ENCODE measurements around the gene ALDH18A1. TPM values are rescaled to one million over a fixed set of nuclear protein-coding genes. Genes with fewer than 3 reads are reported as not detected.
"Not testable (repeated sequence)": the region's sequence is repeated elsewhere in the genome, so short reads cannot be mapped to it uniquely, and the experiment has no call there.

Gene ALDH18A1
- polyA plus RNA-seq, 1 experiment: 125 TPM

DNA sequence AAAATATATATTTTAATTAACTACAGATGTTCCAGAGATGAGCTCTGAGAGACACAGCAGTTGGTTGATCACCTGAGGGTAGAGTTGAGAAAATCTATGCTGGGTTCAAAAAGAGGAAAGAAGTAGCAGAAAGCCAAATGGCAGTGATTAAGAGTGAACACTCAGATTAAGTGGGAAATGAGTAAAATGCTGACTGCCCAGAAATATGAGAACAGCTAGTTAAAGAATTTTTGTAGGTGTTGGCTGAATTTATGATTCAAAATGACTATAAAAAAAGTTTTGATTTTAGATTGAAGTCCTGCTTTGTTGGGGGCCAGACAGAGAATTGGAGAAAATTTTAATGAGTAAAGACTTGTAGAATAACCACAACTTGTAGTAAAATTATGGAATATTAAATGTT is 27.5 kb upstream of the ALDH18A1 start:
- no peaks in the 10 kb centered on the region for H3K27me3 ChIP-seq (ENCODE audit: control insufficient read depth, insufficient read depth, low read length)
- no peak overlapping the region for H3K4me3 ChIP-seq (ENCODE audit: low read depth, low read length)
- TF ChIP-seq, protein P1, sequence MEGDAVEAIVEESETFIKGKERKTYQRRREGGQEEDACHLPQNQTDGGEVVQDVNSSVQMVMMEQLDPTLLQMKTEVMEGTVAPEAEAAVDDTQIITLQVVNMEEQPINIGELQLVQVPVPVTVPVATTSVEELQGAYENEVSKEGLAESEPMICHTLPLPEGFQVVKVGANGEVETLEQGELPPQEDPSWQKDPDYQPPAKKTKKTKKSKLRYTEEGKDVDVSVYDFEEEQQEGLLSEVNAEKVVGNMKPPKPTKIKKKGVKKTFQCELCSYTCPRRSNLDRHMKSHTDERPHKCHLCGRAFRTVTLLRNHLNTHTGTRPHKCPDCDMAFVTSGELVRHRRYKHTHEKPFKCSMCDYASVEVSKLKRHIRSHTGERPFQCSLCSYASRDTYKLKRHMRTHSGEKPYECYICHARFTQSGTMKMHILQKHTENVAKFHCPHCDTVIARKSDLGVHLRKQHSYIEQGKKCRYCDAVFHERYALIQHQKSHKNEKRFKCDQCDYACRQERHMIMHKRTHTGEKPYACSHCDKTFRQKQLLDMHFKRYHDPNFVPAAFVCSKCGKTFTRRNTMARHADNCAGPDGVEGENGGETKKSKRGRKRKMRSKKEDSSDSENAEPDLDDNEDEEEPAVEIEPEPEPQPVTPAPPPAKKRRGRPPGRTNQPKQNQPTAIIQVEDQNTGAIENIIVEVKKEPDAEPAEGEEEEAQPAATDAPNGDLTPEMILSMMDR (IDR thresholded peaks at IDR 0.05; ENCODE audit: low read depth, low read length): no peak
- ChIA-PET CTCF (interaction anchor here (1.4 to 2.7 kb wide), 2 partner anchors 9 to 10 kb away, joined by 4 to 38 read pairs; partner anchors contain the start of gene TCTN3), POLR2A (no interaction called here)
- H3K27ac ChIP-seq (ENCODE audit: low read depth, low read length): no peak overlapping the region
- no peak for DNase-seq (ENCODE audit: low read depth, low spot score)
- H3K9me3 ChIP-seq (ENCODE audit: control insufficient read depth, insufficient read depth, low read length): no peaks in the 10 kb centered on the region

DNA sequence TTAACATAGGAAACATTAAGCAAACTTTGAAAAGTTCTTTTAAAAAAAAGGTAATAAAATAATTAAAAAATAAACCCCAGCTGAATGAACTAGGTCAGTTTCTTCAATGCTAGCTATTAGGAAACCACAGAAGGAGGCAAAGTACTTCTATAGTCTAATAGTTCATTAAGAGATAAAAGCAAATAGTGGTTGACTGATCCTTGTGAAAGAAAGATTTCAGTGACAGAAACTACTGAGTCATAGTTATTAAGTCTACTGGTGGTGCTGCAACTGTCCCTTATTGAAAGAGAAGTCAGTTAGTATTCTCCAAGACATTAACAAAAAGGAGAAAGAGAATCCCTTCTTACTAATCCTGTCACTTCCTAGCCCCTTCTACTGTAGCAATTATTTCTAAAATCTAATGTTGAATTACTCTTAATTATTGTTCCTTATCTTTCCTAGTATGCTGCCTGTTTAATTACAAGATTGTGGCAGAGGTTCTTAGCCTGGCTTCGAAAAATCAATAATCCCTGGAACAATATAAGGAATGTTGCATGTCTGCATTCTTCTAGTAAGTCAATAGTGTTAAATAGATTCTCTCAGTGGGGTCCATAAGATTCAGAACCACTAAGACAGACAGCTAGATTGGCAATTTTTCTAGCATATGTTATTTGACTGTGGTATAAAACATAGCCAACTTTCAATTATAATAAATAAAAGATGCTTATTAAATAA is 19.0 kb upstream of the ALDH18A1 start:
- TF ChIP-seq, protein P1 (IDR thresholded peaks at IDR 0.05; ENCODE audit: low read depth, low read length): no peak
- Histone ChIP-seq H3K9me3 (ENCODE audit: control insufficient read depth, insufficient read depth, low read length) (no peaks in the 10 kb centered on the region), H3K27ac (ENCODE audit: low read depth, low read length) (no peak overlapping the region), H3K27me3 (ENCODE audit: control insufficient read depth, insufficient read depth, low read length) (no peaks in the 10 kb centered on the region), H3K4me3 (ENCODE audit: low read depth, low read length) (no peak overlapping the region)
- POLR2A ChIA-PET: no interaction called here
- no peak for DNase-seq (ENCODE audit: low read depth, low spot score)
- CTCF ChIA-PET: interaction anchor here (2.4 kb wide), 1 partner anchor 18 kb away, joined by 17 read pairs; the partner anchor contains the start of gene TCTN3

DNA sequence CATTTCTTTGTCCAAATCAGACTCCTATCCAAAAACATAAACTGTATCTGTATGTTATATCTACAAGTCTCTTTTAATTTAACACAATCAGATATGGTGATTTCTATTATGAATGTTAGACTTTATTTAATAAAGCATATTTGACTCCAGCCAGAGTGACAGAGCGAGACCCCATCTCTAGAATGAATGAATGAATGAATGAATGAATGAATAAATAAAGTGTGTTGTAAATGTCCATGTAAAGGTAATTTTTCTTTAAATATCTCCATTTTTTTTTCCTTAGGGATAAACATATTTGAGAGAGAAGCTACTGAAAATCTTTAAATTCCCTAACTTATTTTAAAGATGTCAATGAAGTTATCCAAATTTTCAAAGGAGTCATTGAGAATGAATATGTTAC is 18.1 kb upstream of the ALDH18A1 start:
- ChIA-PET POLR2A (no interaction called here), CTCF (interaction anchor here (2.4 kb wide), 1 partner anchor 19 kb away, joined by 17 read pairs; the partner anchor contains the start of gene TCTN3)
- H3K27me3 ChIP-seq (ENCODE audit: control insufficient read depth, insufficient read depth, low read length): no peaks in the 10 kb centered on the region
- no peak overlapping the region for H3K27ac ChIP-seq (ENCODE audit: low read depth, low read length)
- TF ChIP-seq, protein P1 (IDR thresholded peaks at IDR 0.05; ENCODE audit: low read depth, low read length): no peak
- DNase-seq (ENCODE audit: low read depth, low spot score): no peak
- H3K9me3 ChIP-seq (ENCODE audit: control insufficient read depth, insufficient read depth, low read length): no peaks in the 10 kb centered on the region
- no peak overlapping the region for H3K4me3 ChIP-seq (ENCODE audit: low read depth, low read length)

DNA sequence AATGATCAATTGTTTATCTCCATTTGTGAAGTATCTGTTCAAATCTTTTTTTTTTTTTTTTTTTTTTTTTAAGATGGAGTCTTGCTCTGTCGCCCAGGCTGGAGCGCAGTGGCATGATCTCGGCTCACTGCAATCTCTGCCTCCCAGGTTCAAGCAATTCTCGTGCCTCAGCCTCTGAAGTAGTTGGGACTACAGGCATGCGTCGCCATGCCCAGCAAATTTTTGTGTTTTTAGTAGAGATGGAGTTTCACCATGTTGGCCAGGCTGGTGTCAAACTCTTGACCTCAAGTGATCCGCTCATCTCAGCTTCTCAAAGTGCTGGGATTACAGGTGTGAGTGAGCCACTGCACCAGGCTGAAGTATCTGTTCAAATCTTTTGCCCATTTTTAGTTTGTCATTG is 16.1 kb upstream of the ALDH18A1 start:
- DNase-seq (ENCODE audit: low read depth, low spot score); H3K27me3 ChIP-seq (ENCODE audit: control insufficient read depth, insufficient read depth, low read length); H3K4me3 ChIP-seq (ENCODE audit: low read depth, low read length); H3K27ac ChIP-seq (ENCODE audit: low read depth, low read length); POLR2A ChIA-PET; H3K9me3 ChIP-seq (ENCODE audit: control insufficient read depth, insufficient read depth, low read length): not testable (repeated sequence)
- CTCF ChIA-PET: interaction anchor here (0.8 to 1.5 kb wide), 4 partner anchors 21 to 169 kb away, joined by 3 to 18 read pairs (median 4); partner anchors contain the start of gene TCTN3

DNA sequence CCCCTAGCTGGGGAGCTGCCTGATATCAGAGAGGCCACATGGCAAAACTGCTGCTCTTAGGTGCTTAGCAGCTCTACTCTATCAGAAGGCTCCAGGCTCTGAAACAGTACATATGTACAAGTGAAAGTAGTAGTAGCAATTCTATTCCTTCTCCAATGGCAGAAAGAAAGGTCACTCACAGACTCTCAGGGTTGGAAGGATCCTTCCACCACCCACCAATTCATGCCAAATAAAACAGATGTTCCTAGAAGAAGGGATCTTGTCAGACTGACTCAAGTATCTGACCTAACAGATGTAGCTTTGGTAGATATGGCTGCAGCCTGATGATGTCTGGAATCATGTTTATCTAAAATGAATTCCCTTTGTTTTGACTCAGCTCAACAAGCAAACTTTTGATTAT is 8.0 kb upstream of the ALDH18A1 start:
- Histone ChIP-seq H3K9me3 (ENCODE audit: control insufficient read depth, insufficient read depth, low read length) (no peaks in the 10 kb centered on the region), H3K4me3 (ENCODE audit: low read depth, low read length) (no peak overlapping the region), H3K27me3 (ENCODE audit: control insufficient read depth, insufficient read depth, low read length) (no peaks in the 10 kb centered on the region), H3K27ac (ENCODE audit: low read depth, low read length) (no peak overlapping the region)
- TF ChIP-seq, protein P1 (IDR thresholded peaks at IDR 0.05; ENCODE audit: low read depth, low read length): no peak
- CTCF ChIA-PET: interaction anchor here (7.9 kb wide), 1 partner anchor 29 kb away, joined by 65 read pairs; the partner anchor contains the start of gene TCTN3
- DNase-seq (ENCODE audit: low read depth, low spot score): no peak
- POLR2A ChIA-PET: no interaction called here

Measured in AG04450 (cell line).